GM19328 (cell line): Measurements from ENCODE around the gene TIMP2.
"Not testable (repeated sequence)": the region's sequence is repeated elsewhere in the genome, so short reads cannot be mapped to it uniquely, and the experiment has no call there.

Experiments
- ATAC-seq: cut with Tn5 transposase; IDR thresholded peaks from one replicate; pipeline ENCODE4 v1.9.1; 2021; ENCODE audit warnings: mild to moderate bottlenecking, moderate library complexity; ENCODE audit not compliant: unreplicated experiment

Gene TIMP2

DNA sequence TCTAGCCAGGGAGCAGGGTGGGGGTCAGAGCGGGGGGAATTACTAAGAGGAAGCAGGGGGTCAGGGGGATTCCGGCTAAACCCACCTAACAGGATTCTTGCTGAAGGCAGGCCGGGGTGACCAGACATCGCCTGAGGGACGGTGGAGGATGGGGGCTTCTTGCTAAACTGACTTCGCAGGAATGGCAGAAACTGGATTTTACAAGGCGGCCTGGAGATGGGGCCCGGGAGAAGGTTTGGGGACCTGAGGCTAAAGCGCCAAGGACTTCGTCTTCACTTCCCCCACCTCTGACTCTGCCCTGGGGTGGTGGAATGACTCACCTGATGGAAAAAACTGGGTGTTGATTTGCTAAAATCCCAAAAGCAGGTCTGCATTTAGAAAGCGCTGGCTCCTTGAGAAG is 31.1 kb upstream of the TIMP2 start:
- ATAC-seq, result no peak

DNA sequence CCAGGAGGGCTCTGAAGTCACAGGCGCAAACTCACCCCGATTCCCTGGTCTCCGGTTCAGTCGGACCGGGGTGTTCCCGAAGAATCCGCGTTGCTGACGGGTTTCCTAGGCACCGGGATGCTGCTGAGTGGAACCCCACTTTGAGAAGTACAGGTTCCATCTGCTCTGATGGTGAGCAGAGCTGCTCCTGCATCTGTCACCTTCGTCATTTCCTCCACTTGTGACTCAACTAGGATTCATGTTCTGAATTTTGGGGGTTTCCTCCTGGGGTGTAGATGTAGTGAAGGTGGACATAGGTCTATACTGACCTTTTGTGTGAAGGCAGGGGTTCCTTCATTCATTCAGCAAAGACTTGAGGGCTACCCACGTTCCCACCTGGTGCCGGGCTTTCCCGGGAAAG is 29.5 kb upstream of the TIMP2 start:
- no peak for ATAC-seq

DNA sequence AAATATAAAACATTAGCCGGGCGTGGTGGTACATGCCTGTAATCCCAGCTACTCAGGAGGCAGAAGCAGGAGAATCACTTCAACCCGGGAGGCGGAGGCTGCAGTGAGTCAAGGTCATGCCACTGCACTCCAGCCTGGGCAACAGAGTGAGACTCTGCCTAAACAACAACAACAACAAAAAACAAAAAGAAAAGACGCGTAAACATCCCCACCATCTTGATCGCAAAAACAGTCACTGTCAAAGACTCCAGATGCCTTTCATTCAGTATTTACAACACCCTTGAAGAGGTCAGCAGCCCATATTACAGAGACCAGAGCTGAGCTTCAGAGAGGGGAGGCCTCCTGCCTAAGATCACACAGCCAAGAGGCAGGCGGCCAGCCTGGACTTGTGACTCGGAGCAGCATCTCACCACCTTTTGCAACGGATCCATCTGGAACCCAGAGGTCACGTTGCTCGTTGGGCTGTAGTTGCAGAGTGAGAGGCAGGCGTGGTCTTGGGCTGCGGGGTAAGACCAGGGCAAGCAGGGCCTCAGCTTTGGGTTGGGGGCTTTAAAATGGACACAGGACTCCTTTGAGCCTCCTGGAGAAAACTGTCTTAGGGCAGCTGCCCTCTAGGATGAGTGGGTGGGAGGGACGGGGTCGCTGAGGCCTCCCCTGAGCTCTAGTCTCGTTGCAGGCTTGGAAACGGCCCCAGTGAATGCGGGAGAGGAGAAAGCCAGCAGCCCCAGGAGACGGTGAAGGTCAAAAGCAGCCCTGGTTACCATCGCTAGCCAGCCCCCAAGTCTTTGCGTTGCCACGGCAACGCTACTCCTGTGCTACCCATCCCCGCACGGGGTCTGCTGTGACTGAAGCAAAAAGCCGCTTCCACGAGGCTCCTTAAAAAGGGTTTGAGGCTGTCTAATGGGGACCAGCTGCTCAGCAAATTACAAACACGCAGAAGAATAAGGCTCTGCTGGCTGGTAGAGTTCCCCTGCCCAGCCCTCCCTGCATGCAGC is 28.5 kb upstream of the TIMP2 start:
- ATAC-seq, result no peak

- no peak for ATAC-seq
Observed at GRCh38 chr17:78952706-78953105, 27.5 kb upstream of the TIMP2 start.

DNA sequence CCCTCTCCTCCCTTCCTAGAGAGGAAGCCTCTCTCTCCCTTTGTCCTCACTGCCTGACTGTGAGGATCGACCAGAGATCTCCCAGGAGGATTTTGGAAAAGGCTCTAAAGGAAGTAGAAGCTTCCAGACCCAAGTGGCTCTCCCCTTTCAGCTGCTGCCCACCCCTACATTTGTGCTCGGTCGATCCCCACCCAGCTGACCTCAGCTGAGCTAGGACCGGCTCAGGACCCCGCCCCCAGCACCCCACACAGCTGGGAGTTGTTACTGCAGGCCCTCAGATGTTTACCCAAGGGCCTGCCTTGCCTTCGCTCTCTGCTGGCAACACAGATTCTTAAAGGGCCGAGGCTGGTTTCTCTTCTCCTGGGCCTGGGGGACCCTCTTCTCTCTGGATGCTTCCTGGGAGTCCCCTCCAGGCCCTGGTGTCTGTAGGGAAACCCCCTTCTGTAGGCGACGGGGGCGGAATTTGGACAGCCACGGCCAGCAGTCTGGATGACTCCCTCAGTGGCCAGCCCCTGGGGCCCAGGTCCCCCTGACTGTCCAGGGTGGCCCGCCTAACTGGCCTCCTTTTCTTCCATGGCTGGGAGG is 26.9 kb upstream of the TIMP2 start:
- ATAC-seq, result no peak

DNA sequence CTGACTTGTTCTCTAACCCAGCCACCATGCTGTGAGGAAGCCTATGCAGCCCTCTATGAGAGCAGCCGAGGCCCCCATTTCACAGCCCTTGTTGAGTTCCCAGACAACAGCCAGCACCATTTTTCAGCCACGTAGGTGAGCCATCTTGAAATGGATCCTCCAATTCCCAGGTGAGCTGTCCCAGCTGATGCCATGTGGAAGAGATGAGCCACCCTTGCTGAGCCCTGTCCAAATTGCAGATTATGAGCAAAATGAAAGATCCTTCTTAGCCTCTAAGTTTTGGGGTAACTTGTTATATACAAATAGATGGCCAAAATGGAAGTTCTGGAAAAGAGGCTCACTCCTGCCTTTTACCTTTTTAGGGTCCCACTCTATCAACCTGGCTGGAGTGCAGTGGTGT is 25.7 kb upstream of the TIMP2 start:
- no peak for ATAC-seq

DNA sequence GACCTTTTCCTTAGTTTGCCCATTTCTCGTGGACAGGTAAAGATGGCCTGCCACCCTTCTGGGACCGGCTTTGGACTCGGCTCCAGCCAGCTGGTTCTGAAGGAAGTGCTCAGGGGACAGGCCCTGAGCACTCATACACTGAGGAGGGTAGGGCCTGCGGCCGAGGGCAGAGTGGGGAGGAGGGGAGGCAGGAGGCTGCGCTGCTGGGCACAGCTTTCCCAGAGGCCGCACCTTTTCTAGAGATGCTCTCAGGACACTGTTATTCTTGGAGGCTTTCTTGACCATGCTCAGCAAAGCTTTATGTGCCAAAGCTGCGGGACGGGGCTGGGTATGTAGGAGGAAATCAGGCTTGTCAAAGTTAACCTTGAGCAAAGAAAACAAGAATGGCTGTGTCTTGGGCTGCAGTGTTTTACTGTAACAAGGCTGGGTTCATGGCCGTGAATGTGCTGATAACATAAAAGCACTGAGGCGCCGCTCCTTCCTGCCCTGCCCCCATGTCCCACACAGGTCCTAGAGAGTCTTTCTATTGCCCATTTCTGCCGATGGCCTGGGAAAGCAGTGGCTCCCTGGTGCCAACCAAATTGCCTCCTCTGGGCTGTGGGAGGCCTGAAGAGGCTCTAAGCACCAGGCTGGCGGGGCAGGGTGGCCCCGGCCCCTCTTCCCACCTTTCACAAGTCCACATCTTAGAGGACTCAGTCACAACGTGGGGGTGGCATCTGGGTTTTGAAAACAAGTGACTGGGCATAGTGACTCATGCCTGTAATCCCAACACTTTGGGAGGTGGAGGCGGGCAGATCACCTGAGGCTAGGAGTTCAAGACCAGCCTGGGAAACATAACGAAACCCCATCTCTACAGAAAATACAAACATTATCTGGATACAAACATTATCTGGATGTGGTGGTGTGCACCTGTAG is 22.3 kb upstream of the TIMP2 start:
- ATAC-seq, result no peak

- ATAC-seq, result no peak
Observed at GRCh38 chr17:78946631-78947030, 21.4 kb upstream of the TIMP2 start.

DNA sequence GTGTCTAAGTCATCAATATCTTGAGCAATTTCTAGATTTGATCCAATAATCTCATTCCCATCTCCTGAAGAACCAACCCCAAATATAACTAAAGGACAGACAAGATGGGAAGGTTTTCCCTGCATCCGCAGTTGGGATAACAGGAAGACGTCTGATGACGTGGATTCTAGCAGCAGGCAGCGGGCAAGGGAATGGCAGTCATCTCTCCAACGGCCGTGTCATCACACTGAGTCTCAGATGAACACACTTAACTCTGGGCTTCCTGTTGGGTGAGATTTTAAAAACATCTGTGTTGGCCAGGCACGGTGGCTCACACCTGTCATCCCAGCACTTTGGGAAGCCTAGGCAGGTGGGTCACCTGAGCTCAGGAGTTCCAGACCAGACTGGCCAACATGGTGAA is 20.9 kb upstream of the TIMP2 start:
- ATAC-seq, result no peak

DNA sequence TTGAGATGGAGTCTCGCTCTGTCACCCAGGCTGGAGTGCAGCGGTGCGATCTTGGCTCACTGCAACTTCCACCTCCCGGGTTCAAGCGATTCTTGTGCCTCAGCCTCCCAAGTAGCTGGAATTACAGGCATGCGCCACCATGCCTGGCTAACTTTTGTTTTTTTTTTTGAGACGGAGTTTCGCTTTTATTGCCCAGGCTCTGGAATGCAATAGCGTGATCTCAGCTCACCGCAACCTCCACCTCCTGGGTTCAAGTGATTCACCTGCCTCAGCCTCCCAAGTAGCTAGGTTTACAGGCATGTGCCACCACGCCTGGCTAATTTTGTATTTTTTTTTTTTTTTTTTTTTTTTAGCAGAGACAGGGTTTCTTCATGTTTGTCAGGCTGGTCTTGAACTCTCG is 20.3 kb upstream of the TIMP2 start:
- ATAC-seq, result not testable (repeated sequence)

DNA sequence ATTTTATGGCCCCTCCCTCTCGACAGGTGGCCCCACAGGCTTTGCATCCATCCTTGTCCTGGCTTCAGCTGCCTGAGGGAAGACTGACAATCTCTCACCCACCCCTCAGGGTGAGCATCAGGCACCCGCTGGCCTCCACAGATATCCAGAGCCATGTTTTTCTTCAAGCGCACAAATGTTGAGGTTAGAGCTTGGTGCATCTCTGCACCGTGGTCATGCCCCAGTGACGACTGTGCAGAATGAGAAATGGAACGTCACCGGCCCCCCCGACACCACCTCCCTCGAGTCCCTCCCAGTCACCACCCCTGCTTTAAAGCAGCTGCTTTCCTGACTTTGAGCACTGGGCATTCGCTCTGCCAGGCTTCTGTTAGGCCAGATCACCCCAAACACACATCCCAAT is 19.8 kb upstream of the TIMP2 start:
- no peak for ATAC-seq

DNA sequence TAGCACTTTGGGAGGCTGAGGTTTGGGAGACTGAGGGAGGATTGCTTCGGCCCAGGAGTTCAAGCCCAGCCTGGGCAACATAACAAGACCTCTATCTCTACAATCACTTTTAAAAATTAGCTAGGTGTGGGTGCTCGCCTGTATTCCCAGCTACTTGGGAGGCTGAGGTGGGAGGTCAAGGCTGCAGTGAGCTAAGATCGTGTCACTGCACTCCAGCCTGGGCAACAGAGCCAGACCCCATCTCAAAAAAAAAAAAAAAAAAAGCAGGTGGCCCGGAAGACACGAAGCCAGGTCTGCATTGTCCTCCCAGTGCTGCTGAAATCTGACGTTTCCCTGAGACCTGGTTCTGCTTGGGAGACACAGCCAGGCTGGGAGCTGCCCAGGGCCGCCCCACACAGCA is 18.8 kb upstream of the TIMP2 start:
- no peak for ATAC-seq

DNA sequence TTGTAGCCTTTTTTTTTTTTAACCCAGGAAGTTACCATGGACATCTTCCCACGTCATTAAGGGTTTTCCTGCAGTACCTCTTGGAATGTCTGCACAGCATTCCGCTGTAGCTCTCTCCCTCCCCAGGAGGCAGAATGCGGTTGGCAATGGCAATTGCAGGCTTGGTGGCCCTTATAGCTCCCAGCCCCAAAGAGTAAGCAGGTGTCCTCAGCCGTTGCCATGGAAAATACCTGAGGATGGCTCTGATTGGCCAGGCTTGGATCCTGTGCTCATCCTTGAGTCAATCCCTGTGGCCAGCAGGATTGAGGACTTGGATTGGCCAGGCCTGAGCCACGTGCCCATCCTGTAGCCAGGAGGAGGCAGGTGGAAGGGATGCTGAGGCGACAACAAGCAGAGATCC is 15.5 kb upstream of the TIMP2 start:
- no peak for ATAC-seq

- no peak for ATAC-seq
Observed at GRCh38 chr17:78940258-78940657, 15.1 kb upstream of the TIMP2 start.

GRCh38 chr17:78939615-78940014 is 14.4 kb upstream of the TIMP2 start:
- no peak for ATAC-seq

DNA sequence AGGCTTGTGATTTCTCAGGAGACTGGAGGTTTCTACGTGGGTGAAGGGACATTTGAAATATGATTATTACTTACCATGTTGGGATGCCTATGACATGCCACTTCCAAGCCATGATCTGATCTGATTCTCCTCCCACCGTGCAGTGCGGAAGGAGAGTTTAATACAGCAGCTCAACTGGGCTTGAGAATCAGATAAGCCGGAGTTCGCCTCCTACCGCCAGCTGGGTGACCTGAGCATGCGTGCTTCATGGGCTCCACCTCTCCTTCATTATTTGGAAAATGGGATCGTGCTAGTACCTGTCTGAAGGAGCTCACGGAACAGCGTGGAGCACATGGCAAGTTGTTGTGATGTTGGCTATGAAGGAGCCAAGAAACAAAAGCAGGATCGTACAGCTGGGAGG is 12.4 kb upstream of the TIMP2 start:
- ATAC-seq, result no peak

DNA sequence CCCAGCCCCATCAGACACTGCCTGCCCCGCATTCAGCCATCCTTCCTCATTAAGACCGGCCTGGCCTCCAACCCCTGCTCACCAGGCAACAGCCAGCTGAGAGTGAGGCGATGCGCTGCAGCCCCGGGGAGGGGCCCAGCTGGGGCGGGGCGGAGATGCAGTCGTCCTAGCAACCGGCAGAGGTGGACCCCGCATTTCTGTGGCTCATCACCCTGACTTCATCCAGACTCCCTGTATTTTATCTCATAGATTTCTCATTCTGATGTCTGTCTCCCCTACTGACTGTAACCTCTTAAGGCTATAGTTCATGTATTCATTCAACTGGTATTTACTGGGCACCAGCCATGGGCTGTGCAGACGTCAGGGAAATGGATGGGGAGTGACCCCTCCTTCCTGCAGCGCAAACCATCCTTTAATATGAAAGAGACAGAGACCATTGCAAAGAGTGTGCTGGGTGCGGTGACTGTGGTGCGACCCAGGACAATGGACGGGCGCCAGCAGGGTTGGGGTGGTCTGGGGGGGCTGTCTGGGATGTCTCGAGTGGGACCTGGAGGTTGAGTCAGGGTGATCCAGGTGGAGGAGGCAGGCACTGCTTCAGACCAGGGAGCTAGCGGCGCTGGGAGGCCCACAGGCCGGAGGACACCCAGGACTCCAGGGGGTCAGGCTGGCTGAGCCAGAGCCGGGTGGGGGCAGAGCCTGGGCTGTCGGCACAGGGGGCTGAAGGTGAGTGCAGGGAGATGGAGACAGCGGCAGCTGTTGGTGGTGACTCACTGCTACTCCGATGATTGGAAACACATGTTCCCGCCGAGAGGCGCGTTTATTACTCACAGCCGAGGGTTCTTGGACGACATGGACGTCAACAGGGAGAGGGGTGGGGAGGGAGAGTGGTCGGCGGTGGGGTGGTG is 10.5 kb upstream of the TIMP2 start:
- no peak for ATAC-seq

- ATAC-seq, result no peak
Observed at GRCh38 chr17:78934681-78935418, 9.7 kb upstream of the TIMP2 start.

- ATAC-seq, result no peak
Observed at GRCh38 chr17:78933959-78934568, 8.9 kb upstream of the TIMP2 start.
